Heart left ventricle (tissue), 13 donors: ENCODE measurements around the gene RGS9.

Experiments
- POLR2A ChIP-seq, 2 donors: fragments of 450-650 bp; IDR thresholded peaks; one replicate each; pipeline ENCODE4 v1.6.1; 2017; ENCODE audit warnings: antibody characterized with exemption in 2 of 2, mild to moderate bottlenecking in 2 of 2, moderate library complexity in 2 of 2
- TF ChIP-seq, protein P1 (sequence below), 12 donors: fragments of 200-600 bp; sonication (generic) in 4 of 12; IDR thresholded peaks; one replicate each; pipeline versions ENCODE4 v1.5.0 to v1.8.0; 2018 to 2022; ENCODE audit warnings: antibody characterized with exemption in 12 of 12, mild to moderate bottlenecking in 5 of 12
- donor health status: ischemic (EF 13 %, LVEDD 7.1; RV severe dilation, severe dysfunction).
- donor health status: DM: no; HTN: yes; CAD: no.
- donor health status: DM: no; HTN: no; CAD: no.
- donor health status: ischemic (EF 25% LVEDD 6.9; RV normal size, moderate dysfunction).
- donor health status: ischemic (EF 25% LVEDD 5.7; RV mildly dilated, moderate dysfunction).
- donor health status: ischemic (EF 35%, LVEDD 5.7; RV mildly dilated, moderate dysfunction).
- donor health status: nonischemic (EF 11% LVEDD 7.7; RV severe dilation, severe dysfunction).
- donor health status: DM: yes; HTN: yes; CAD: no.
- donor health status: PGD.
- donor health status: ischemic (EF 29% LVEDD 5.4; RV normal size, mild dysfunction).
- donor health status: nonischemic (EF 23%, LVEDD 6.1; RV moderate dilation, normal function).

DNA sequence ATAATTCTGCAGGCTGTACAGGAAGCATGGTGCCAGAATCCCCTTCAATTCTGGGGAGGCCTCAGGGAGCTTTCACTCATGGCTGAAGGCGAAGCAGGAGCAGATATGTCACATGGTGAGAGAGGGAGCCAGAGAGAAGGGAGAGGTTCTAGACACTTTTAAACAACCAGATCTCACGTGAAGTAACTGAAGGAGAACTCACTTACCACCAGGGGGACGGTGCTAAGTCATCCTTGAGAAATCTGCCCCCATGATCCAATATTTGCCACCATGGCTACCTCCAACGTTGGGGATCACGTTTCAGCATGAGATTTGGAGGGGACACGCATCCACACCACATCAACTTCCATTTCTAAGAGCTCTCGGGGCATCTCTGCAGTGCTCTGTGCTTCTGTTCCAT, 43.2 kb upstream of the RGS9 start:
- TF ChIP-seq POLR2A (IDR thresholded peaks at IDR 0.05): no peak
- TF ChIP-seq, protein P1, sequence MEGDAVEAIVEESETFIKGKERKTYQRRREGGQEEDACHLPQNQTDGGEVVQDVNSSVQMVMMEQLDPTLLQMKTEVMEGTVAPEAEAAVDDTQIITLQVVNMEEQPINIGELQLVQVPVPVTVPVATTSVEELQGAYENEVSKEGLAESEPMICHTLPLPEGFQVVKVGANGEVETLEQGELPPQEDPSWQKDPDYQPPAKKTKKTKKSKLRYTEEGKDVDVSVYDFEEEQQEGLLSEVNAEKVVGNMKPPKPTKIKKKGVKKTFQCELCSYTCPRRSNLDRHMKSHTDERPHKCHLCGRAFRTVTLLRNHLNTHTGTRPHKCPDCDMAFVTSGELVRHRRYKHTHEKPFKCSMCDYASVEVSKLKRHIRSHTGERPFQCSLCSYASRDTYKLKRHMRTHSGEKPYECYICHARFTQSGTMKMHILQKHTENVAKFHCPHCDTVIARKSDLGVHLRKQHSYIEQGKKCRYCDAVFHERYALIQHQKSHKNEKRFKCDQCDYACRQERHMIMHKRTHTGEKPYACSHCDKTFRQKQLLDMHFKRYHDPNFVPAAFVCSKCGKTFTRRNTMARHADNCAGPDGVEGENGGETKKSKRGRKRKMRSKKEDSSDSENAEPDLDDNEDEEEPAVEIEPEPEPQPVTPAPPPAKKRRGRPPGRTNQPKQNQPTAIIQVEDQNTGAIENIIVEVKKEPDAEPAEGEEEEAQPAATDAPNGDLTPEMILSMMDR (IDR thresholded peaks at IDR 0.05): no peak
